ENCODE measurements around the gene INSIG1.
A peak's percentile ranks its signal among the peaks of the same experiment; 100 is the strongest.

Gene INSIG1

DNA sequence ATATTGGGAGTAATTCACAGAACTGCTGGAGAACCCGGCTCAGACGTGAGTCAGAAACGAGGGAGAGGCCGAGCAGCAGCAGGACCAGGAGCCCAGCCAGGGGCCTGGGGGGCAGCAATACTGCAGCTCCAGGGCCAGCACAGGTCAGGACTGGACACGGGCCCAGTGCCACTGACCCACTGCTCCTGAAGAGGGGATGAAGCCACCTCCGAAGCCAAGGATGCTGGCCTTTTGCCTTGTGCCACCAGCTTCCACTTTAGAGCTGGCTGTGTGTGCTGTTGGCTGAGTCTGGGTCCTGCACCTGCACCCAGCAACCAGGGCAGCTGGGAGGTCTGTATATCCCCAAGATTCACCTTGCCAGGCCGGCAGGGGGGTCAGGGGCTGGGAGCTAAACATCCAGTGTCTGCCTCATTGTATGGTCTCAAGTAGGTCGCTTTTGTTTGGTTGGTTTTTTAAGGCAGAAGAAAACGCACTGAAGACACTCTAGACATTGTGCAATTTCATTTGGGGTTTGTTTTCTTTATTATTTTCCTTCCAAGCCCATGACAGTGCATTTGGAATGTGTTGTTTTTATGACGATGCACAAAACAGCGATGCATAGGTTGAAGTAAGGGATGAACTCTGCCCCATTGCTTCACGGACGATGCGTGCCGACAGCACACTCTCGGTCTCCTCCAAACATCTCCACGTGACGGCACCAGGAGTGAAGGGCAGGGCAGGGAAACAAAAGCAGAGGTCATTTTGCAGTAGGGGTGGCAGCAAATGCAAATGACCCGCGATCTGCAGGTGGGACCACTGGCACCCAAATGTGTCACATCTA lies 27.7 kb upstream of the INSIG1 start:
- no peaks in the 10 kb centered on the region for H3K36me3 Mint-ChIP-seq (ENCODE audit: insufficient read depth)
- ATAC-seq (replicated peaks): no peak
- H3K4me1 Mint-ChIP-seq (ENCODE audit: low read depth in 2 of 2): no peaks in the 10 kb centered on the region
- H3K27me3 Mint-ChIP-seq: peaks cover 7 to 28% of the 10 kb centered on the region in 2 donors
- no peak overlapping the region for H3K27ac Mint-ChIP-seq
- no peak overlapping the region for H3K4me3 Mint-ChIP-seq
- no peaks in the 10 kb centered on the region for H3K9me3 Mint-ChIP-seq
- DNase-seq: no peak

DNA sequence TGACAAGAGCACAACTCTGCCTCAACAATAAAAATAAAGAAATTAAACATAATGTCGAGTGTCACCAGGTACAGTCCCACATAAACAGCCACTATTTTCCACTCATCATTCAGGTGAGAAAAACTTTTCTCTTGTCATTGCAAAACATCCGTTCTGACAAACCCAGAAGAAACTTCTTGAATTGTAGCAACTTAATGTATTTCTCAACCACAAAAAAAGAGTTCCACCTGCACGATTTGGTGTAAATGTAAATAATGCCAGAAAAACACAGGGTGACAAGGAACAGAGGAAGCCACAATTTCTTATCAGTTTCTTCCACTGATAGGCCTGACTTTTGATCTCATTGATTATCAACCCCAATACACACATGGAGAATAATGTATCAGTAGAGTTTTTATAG lies 26.8 kb upstream of the INSIG1 start:
- H3K27ac Mint-ChIP-seq: no peak overlapping the region
- DNase-seq (no peak), ATAC-seq (replicated peaks) (no peak)
- H3K27me3 Mint-ChIP-seq: peaks cover 12 to 36% of the 10 kb centered on the region in 2 donors
- no peak overlapping the region for H3K4me3 Mint-ChIP-seq
- H3K9me3 Mint-ChIP-seq: no peaks in the 10 kb centered on the region
- no peaks in the 10 kb centered on the region for H3K4me1 Mint-ChIP-seq (ENCODE audit: low read depth in 2 of 2)
- H3K36me3 Mint-ChIP-seq (ENCODE audit: insufficient read depth): no peaks in the 10 kb centered on the region

DNA sequence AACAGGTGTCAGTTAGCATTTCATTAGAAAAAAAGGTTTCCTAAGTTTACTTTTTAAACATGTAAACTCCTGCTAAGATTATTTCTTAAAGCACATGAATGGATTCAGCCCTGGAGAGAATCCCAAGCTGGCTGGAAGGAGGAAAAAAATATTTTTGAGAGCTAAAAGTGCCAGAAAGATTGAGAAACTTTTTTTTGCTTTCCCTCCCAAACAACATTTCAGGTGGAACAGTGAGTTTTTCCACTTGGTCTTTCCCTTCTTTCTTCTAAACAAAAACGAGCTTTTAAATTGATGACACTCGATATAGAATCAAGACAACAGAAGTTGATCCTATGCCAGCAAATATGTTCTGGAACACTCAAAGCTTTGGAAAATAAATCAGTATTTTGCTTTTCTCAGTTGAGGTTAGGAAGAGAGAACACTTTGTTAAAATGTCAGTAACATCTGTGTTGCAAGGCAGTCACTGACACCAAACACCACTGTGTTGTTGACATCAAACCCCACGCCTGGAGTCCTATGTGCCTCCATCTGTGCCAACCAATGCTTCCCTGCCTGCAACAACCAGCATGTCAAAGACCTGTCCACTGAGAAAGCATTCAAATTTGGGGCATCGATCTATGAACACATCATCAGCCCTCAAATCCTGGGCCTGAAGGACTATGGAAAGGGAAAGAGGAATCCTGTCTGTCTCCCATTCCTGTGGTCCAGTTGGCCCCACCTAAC lies 22.9 kb upstream of the INSIG1 start:
- H3K4me3 Mint-ChIP-seq: no peak overlapping the region
- no peaks in the 10 kb centered on the region for H3K9me3 Mint-ChIP-seq
- DNase-seq: no peak
- H3K36me3 Mint-ChIP-seq (ENCODE audit: insufficient read depth): no peaks in the 10 kb centered on the region
- peaks cover 0 to 4% of the 10 kb centered on the region in 2 donors for H3K4me1 Mint-ChIP-seq (ENCODE audit: low read depth in 2 of 2)
- H3K27me3 Mint-ChIP-seq: peaks cover 27 to 66% of the 10 kb centered on the region in 2 donors
- peak overlapping the region in 1 of 2 donors; percentile 38 for H3K27ac Mint-ChIP-seq
- ATAC-seq (replicated peaks): no peak

DNA sequence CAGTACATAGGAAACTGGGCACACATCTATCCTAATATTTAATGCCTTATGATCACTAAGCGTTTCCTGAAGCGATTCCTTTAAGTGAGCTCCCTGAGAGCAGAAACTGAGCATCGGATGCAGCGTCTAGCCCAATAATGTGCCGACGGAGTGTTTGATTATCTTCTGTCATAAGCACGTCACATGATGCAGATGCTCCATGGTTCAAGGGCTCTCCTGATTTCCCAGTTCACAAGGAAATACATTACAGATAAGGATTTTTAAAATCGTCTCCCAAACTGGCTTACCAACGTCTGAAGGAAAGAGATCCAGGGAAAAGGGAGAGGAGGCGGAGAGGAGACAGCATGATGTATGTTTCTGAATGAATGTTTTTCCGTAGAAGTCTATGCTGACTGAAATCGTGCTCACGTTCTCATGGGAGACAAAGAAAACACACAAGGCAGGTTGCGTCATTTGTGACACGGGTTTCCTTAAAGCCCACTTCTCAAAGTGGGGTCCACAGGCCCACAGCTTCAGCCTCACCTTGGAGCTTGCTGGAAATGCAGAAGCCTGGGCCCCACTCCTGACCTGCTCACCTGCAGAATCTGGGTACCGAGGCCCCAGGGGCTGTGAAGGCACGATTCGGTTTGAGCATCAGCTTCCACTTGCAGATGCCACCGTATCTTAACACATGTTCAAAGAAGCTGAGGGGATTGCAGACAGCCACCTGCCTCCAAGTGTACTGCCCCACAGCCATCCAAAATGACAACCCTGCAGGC lies 21.5 kb upstream of the INSIG1 start:
- H3K36me3 Mint-ChIP-seq (ENCODE audit: insufficient read depth): no peaks in the 10 kb centered on the region
- no peak overlapping the region for H3K27ac Mint-ChIP-seq
- peaks cover 35 to 81% of the 10 kb centered on the region in 2 donors for H3K27me3 Mint-ChIP-seq
- DNase-seq (no peak), ATAC-seq (replicated peaks) (no peak)
- peaks cover 0 to 4% of the 10 kb centered on the region in 2 donors for H3K4me1 Mint-ChIP-seq (ENCODE audit: low read depth in 2 of 2)
- no peaks in the 10 kb centered on the region for H3K9me3 Mint-ChIP-seq
- no peak overlapping the region for H3K4me3 Mint-ChIP-seq

DNA sequence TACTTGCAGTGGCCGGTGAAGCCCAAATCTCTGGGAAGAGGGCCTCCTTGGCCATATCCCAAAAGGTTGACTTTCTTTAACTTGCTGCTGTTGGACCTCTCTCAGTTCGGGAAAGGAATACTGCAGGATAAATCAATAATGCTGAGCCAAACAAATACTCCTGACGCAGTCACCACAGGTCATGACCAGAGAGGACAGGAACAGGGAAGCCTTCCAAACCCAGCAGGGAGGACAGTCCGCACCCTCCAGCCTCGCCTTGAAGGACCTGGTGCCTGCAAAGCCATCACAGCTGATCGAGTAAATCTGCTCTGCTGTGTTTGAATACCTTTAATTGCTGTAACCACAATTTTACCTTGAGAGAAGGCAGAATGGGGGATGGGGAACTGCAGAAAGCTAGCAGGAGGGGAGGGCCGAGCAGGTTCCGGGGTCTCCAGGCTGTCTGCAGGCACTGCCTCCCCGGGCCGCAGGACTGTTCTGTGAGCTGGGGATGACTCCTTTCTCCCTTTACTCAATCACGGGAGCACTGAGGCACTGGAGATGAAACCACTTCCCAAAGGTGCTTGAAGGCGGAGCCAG lies 20.8 kb upstream of the INSIG1 start:
- DNase-seq: no peak
- H3K9me3 Mint-ChIP-seq: no peaks in the 10 kb centered on the region
- H3K4me3 Mint-ChIP-seq: no peak overlapping the region
- H3K36me3 Mint-ChIP-seq (ENCODE audit: insufficient read depth): no peaks in the 10 kb centered on the region
- H3K27me3 Mint-ChIP-seq: peaks cover 35 to 81% of the 10 kb centered on the region in 2 donors
- ATAC-seq (replicated peaks): no peak
- peaks cover 0 to 4% of the 10 kb centered on the region in 2 donors for H3K4me1 Mint-ChIP-seq (ENCODE audit: low read depth in 2 of 2)
- no peak overlapping the region for H3K27ac Mint-ChIP-seq

DNA sequence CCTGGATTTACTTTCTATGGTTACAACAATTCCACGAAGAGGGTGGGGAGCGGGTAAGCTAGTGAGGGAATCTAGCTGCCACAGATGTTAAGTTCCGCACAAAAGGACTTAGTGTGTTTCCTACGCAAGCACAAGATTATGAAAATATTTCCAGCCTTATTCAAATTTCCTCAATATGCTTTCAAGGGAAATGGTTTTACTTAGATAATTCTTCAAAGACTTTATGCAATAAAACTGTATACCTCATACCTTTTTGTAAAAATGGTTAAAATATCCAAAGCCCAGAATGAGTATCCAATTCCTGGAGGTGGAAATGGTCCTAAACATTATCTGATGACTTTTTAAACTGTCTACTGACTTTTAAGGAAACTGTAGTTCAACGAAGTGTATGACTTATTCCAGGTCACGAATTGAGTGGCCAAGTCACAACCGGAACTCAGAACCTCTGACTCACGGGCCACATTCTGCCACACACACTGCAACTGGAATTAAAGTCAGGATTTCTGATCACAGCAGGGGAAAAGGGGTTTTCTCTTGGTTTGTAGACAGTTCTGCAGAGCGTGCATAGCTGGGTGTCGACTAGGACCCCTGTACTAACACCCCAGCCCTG lies 20.2 kb upstream of the INSIG1 start:
- no peak overlapping the region for H3K4me3 Mint-ChIP-seq
- no peak overlapping the region for H3K27ac Mint-ChIP-seq
- DNase-seq (no peak), ATAC-seq (replicated peaks) (no peak)
- H3K27me3 Mint-ChIP-seq: peaks cover 35 to 78% of the 10 kb centered on the region in 2 donors
- no peaks in the 10 kb centered on the region for H3K36me3 Mint-ChIP-seq (ENCODE audit: insufficient read depth)
- H3K9me3 Mint-ChIP-seq: no peaks in the 10 kb centered on the region
- peaks cover 0 to 4% of the 10 kb centered on the region in 2 donors for H3K4me1 Mint-ChIP-seq (ENCODE audit: low read depth in 2 of 2)

DNA sequence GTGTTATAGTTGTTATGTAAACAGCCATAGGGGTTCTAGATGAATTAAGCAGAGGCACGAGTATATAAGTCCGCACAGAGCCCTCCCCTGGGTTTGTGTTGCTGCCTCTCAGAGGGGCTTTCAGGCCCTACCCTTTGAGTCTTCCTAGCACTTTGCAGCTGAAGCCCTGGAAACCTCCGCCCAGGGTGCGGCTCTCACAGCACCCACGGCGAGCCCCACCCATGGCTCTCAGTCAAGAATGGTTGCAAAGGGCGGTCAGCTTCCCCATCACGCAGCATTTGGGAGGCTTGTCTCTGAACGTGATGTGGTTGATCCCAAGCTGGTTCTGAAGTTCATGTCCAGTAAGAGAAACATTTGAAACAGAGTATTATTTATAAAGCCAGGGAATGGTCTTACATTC lies 18.8 kb upstream of the INSIG1 start:
- no peak overlapping the region for H3K27ac Mint-ChIP-seq
- H3K4me1 Mint-ChIP-seq (ENCODE audit: low read depth in 2 of 2): peaks cover 0 to 4% of the 10 kb centered on the region in 2 donors
- H3K9me3 Mint-ChIP-seq: no peaks in the 10 kb centered on the region
- no peaks in the 10 kb centered on the region for H3K36me3 Mint-ChIP-seq (ENCODE audit: insufficient read depth)
- ATAC-seq (replicated peaks): no peak
- H3K27me3 Mint-ChIP-seq: peaks cover 29 to 69% of the 10 kb centered on the region in 2 donors
- H3K4me3 Mint-ChIP-seq: no peak overlapping the region
- DNase-seq: no peak

DNA sequence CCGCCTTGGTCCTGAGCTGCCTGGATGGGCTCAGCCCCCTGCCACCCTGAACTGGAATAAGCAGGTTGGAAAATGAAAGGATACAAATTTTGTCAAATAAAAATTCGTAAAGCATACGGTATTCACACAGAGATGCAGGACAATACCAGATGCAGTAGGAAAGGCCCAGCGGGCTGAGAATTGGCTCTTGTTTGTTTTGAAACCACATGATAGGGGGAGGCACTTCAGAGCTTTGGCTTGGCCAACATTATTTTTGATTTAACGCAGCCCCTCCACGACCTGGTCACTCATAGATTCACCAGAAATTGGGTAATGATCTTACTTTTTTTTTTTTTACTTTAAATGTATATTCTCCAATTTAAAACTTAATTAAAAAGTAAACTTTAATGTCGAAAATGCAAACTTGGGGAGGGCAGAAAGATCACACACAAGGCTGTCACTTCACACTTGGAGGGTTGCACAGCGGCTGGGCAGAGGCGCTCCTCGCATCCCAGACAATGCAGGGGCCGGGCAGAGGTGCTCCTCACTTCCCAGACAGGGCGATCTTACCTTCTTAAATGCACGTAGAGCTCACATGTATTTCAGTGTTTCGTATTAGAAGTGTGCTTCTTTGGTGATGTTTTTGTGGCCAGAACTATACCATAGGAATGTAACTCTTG lies 17.8 kb upstream of the INSIG1 start:
- H3K36me3 Mint-ChIP-seq (ENCODE audit: insufficient read depth): no peaks in the 10 kb centered on the region
- H3K27me3 Mint-ChIP-seq: peaks cover 31 to 71% of the 10 kb centered on the region in 2 donors
- DNase-seq: no peak
- no peak for ATAC-seq (replicated peaks)
- no peaks in the 10 kb centered on the region for H3K9me3 Mint-ChIP-seq
- H3K4me3 Mint-ChIP-seq: no peak overlapping the region
- H3K27ac Mint-ChIP-seq: no peak overlapping the region
- peaks cover 0 to 4% of the 10 kb centered on the region in 2 donors for H3K4me1 Mint-ChIP-seq (ENCODE audit: low read depth in 2 of 2)

DNA sequence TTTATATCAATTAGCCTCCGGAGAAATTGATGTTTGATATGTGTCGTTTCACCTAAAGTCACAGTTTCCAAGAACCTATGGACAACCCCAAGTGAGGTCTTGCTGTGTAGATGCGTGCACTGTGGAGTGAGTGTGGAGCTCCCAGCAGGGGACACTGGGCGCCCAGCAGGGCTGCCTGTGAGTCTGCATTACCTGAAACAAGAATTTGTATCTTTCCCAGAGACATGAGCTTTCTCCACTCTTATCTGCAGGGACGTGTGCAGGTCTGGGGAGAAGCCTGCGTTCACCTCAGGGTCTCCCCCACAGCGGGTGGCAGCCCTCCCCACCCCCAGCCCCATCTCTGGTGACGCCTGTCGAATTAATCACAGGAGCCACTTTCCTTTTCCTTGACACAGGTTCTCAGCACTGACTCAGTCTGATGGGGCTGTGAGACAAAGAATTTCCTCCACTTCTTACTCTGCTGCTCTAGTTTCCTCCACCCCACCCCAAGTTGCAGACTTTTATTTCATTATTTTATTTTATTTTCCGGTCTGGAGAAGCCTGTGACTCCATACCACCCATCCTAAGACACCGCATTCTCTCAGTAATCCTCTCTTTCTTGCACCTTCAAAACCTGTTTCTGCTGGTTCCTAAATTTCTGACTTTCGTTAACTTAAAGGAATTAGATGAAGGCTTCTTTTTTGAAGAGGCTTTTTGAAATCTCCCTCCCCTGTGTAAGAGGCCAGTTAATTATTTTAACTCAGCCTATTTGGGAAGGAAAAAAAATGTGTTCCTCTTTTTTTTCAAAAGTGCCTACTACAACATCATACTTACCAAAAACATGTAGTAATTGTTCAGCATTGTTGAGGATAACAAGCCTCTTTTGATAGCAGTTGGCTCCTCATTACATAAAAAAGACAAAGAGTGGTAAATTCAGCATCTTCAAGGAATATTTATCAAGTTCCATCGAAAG lies 17.0 kb upstream of the INSIG1 start:
- Mint-ChIP-seq H3K9me3 (no peaks in the 10 kb centered on the region), H3K4me1 (ENCODE audit: low read depth in 2 of 2) (peaks cover 0 to 5% of the 10 kb centered on the region in 2 donors), H3K27me3 (peaks cover 30 to 71% of the 10 kb centered on the region in 2 donors), H3K36me3 (ENCODE audit: insufficient read depth) (no peaks in the 10 kb centered on the region), H3K27ac (no peak overlapping the region), H3K4me3 (no peak overlapping the region)
- no peak for ATAC-seq (replicated peaks)
- no peak for DNase-seq

DNA sequence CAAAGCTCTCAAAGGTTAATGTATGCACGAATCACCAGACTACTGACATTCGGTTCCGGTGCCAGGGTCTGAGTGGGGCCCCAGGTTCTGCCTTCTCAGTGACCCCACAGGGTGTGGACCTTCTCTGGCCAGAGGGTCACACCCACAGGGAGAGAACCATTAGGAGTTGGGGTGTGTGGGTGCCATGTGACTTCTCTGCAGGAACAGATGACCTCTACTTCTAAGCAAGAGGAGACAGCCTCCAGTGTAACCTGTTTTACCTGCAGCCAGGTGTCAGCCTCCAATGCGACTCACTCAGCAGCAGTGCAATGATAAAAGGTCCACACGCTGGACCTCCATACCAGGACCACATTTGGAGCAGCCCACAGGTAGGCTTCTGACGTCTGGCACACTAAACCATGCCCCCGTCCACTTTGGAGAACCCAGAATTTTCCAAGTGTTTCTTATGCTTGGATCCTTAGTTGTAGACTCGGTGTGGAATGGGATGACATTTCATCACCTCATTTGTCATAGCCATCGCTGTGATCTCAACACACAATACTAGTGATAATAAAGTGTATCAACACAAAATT lies 16.2 kb upstream of the INSIG1 start:
- Mint-ChIP-seq H3K27ac (no peak overlapping the region), H3K27me3 (peaks cover 30 to 71% of the 10 kb centered on the region in 2 donors), H3K4me1 (ENCODE audit: low read depth in 2 of 2) (peaks cover 1 to 11% of the 10 kb centered on the region in 2 donors), H3K4me3 (no peak overlapping the region), H3K9me3 (no peaks in the 10 kb centered on the region), H3K36me3 (ENCODE audit: insufficient read depth) (no peaks in the 10 kb centered on the region)
- ATAC-seq (replicated peaks) (no peak), DNase-seq (no peak)

DNA sequence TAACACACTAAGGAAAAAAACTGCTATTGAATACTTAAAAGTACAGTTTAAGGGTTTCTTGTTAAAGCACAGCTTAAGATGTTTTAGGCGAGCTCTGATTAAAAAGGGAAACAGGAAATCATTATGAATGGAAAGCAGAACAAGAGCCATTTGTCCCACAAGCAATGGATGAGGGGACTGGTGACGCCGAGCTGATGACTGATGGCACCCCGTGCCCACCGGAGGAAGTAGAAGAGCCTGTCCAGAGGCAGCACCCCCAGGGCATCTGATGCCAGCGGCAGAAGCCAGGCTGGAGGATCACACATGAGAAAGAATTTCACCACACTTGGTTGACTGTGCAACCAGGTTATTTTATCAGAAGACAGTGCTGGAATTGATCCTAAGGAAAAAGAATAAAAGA lies 15.0 kb upstream of the INSIG1 start:
- Mint-ChIP-seq H3K4me1 (ENCODE audit: low read depth in 2 of 2) (peaks cover 10 to 18% of the 10 kb centered on the region in 2 donors), H3K4me3 (no peak overlapping the region), H3K36me3 (ENCODE audit: insufficient read depth) (no peaks in the 10 kb centered on the region)

More for the DNA sequence above, 15.0 kb upstream of the INSIG1 start:
- no peak for DNase-seq
- Mint-ChIP-seq H3K27me3 (peaks cover 37 to 70% of the 10 kb centered on the region in 2 donors), H3K27ac (no peak overlapping the region), H3K9me3 (no peaks in the 10 kb centered on the region)
- ATAC-seq (replicated peaks): peak; percentile 32
